ENCODE data around the gene MRGPRE.

The MRGPRE gene

GRCh38 chr11:3224401-3225057 is 7.7 kb downstream of the MRGPRE start:
- POLR2A ChIA-PET: interaction anchor here (0.5 kb wide), 1 partner anchor 234 kb away, joined by 3 read pairs; no protein-coding TSS in a partner anchor
- CTCF ChIA-PET: no interaction called here
- TF ChIP-seq HDGF (IDR thresholded peaks at IDR 0.05; ENCODE audit: borderline replicate concordance) (no peak), FOXA1 (IDR thresholded peaks at IDR 0.05) (no peak), NFRKB (IDR thresholded peaks at IDR 0.05) (no peak), ARNT (IDR thresholded peaks at IDR 0.05) (no peak), PKNOX1 (IDR thresholded peaks at IDR 0.05) (no peak), L3MBTL2 (conservative IDR thresholded peaks at IDR 0.05) (no peak), CTBP1 (IDR thresholded peaks at IDR 0.05; ENCODE audit: borderline replicate concordance) (no peak), FOXK2 (IDR thresholded peaks at IDR 0.05) (no peak), FOXM1 (IDR thresholded peaks at IDR 0.05; ENCODE audit: borderline replicate concordance) (no peak), LEF1 (IDR thresholded peaks at IDR 0.05; ENCODE audit: borderline replicate concordance) (no peak), TARDBP (IDR thresholded peaks at IDR 0.05) (no peak), SP1 (IDR thresholded peaks at IDR 0.05) (no peak), ZNF384 (IDR thresholded peaks at IDR 0.05) (no peak), SUZ12 (IDR thresholded peaks at IDR 0.05) (no peak), BHLHE40 (IDR thresholded peaks at IDR 0.05; ENCODE audit: borderline replicate concordance) (no peak)
- DNase-seq (ENCODE audit: extremely low spot score): no peak

- POLR2A ChIA-PET: interaction anchor here (0.5 kb wide), 1 partner anchor 234 kb away, joined by 3 read pairs; no protein-coding TSS in a partner anchor
- no peak for DNase-seq (ENCODE audit: extremely low spot score)
- TF ChIP-seq PKNOX1 (IDR thresholded peaks at IDR 0.05) (no peak), ZNF384 (IDR thresholded peaks at IDR 0.05) (no peak), FOXK2 (IDR thresholded peaks at IDR 0.05) (no peak), NFRKB (IDR thresholded peaks at IDR 0.05) (no peak), LEF1 (IDR thresholded peaks at IDR 0.05; ENCODE audit: borderline replicate concordance) (no peak), TARDBP (IDR thresholded peaks at IDR 0.05) (no peak), ELF4 (IDR thresholded peaks at IDR 0.05) (no peak), HDGF (IDR thresholded peaks at IDR 0.05; ENCODE audit: borderline replicate concordance) (no peak), ARNT (IDR thresholded peaks at IDR 0.05) (no peak), SP1 (IDR thresholded peaks at IDR 0.05) (no peak), SUZ12 (IDR thresholded peaks at IDR 0.05) (no peak), FOXA1 (IDR thresholded peaks at IDR 0.05) (no peak), CTBP1 (IDR thresholded peaks at IDR 0.05; ENCODE audit: borderline replicate concordance) (no peak), BHLHE40 (IDR thresholded peaks at IDR 0.05; ENCODE audit: borderline replicate concordance) (no peak), FOXM1 (IDR thresholded peaks at IDR 0.05; ENCODE audit: borderline replicate concordance) (no peak), L3MBTL2 (conservative IDR thresholded peaks at IDR 0.05) (no peak)
- CTCF ChIA-PET: no interaction called here
Measured at GRCh38 chr11:3223932-3224381, 8.3 kb downstream of the MRGPRE start.

GRCh38 chr11:3222941-3223915 is 9.0 kb downstream of the MRGPRE start:
- CTCF ChIA-PET: no interaction called here
- DNase-seq (ENCODE audit: extremely low spot score): no peak
- TF ChIP-seq NFRKB (IDR thresholded peaks at IDR 0.05) (no peak), ZNF384 (IDR thresholded peaks at IDR 0.05) (no peak), PKNOX1 (IDR thresholded peaks at IDR 0.05) (no peak), ARNT (IDR thresholded peaks at IDR 0.05) (no peak), ELF4 (IDR thresholded peaks at IDR 0.05) (no peak), SP1 (IDR thresholded peaks at IDR 0.05) (no peak), BHLHE40 (IDR thresholded peaks at IDR 0.05; ENCODE audit: borderline replicate concordance) (no peak), L3MBTL2 (conservative IDR thresholded peaks at IDR 0.05) (no peak), LEF1 (IDR thresholded peaks at IDR 0.05; ENCODE audit: borderline replicate concordance) (no peak), SUZ12 (IDR thresholded peaks at IDR 0.05) (no peak), FOXK2 (IDR thresholded peaks at IDR 0.05) (no peak)
- POLR2A ChIA-PET: interaction anchor here (0.9 kb wide), 1 partner anchor 54 kb away, joined by 3 read pairs; no protein-coding TSS in a partner anchor

GRCh38 chr11:3222003-3222855 is 10.0 kb downstream of the MRGPRE start:
- TF ChIP-seq ARNT (IDR thresholded peaks at IDR 0.05) (no peak), L3MBTL2 (conservative IDR thresholded peaks at IDR 0.05) (no peak), SUZ12 (IDR thresholded peaks at IDR 0.05) (no peak), ZNF384 (IDR thresholded peaks at IDR 0.05) (no peak), SP1 (IDR thresholded peaks at IDR 0.05) (no peak), FOXA1 (IDR thresholded peaks at IDR 0.05) (no peak), NFRKB (IDR thresholded peaks at IDR 0.05) (no peak), TARDBP (IDR thresholded peaks at IDR 0.05) (no peak), PKNOX1 (IDR thresholded peaks at IDR 0.05) (no peak), FOXK2 (IDR thresholded peaks at IDR 0.05) (no peak), BHLHE40 (IDR thresholded peaks at IDR 0.05; ENCODE audit: borderline replicate concordance) (no peak), FOXM1 (IDR thresholded peaks at IDR 0.05; ENCODE audit: borderline replicate concordance) (no peak), CTBP1 (IDR thresholded peaks at IDR 0.05; ENCODE audit: borderline replicate concordance) (no peak), ELF4 (IDR thresholded peaks at IDR 0.05) (no peak), HDGF (IDR thresholded peaks at IDR 0.05; ENCODE audit: borderline replicate concordance) (no peak)
- no peak for DNase-seq (ENCODE audit: extremely low spot score)
- CTCF ChIA-PET: no interaction called here
- POLR2A ChIA-PET: interaction anchor here (0.9 kb wide), 1 partner anchor 53 kb away, joined by 3 read pairs; no protein-coding TSS in a partner anchor

Measured in HEK293T (cell line).